OCI-LY1 (cell line): Measurements from ENCODE around the gene ADAM22.

Experiments
- H2AFZ ChIP-seq: fragments of 200-600 bp; sonication (generic), shearing (Covaris generic); 2 replicates; pipeline ENCODE4 v1.6.0; 2014; ENCODE audit warnings: antibody characterized with exemption, mild to moderate bottlenecking, low read length
- H3F3A ChIP-seq: fragments of 200-600 bp; sonication (generic), shearing (Covaris generic); 2 replicates; pipeline ENCODE4 v1.6.0; 2014; ENCODE audit warnings: mild to moderate bottlenecking, antibody characterized with exemption, low read length, moderate library complexity; ENCODE audit not compliant: insufficient read depth
- H3K27ac ChIP-seq: fragments of 200-600 bp; sonication (generic); 2 replicates; pipeline ENCODE4 v1.5.1; 2014; ENCODE audit warnings: low read length, mixed run types, mild to moderate bottlenecking, low read depth; ENCODE audit not compliant: poor library complexity, severe bottlenecking
- H3K27me3 ChIP-seq: fragments of 200-600 bp; sonication (generic); 2 replicates; pipeline ENCODE4 v1.6.0; 2014; ENCODE audit warnings: antibody characterized with exemption, mild to moderate bottlenecking, low read length, moderate library complexity; ENCODE audit not compliant: insufficient read depth
- H3K36me3 ChIP-seq: fragments of 200-600 bp; sonication (generic); 2 replicates; pipeline ENCODE4 v1.6.1; 2014; ENCODE audit warnings: mild to moderate bottlenecking, antibody characterized with exemption, low read length, moderate library complexity, mixed read lengths; ENCODE audit not compliant: insufficient read depth
- H3K4me1 ChIP-seq: fragments of 200-600 bp; sonication (generic); 2 replicates; pipeline ENCODE4 v1.5.1; 2014; ENCODE audit warnings: mild to moderate bottlenecking, low read length, moderate library complexity; ENCODE audit not compliant: insufficient read depth, severe bottlenecking
- H3K4me2 ChIP-seq: fragments of 200-600 bp; sonication (generic), shearing (Covaris generic); 2 replicates; pipeline ENCODE4 v1.6.1; 2014; ENCODE audit warnings: low read length
- H3K4me3 ChIP-seq: fragments of 200-600 bp; sonication (generic); 2 replicates; pipeline ENCODE4 v1.5.1; 2014; ENCODE audit warnings: low read length, low read depth, mild to moderate bottlenecking, mixed read lengths; ENCODE audit not compliant: poor library complexity, severe bottlenecking
- H3K79me2 ChIP-seq: fragments of 200-600 bp; shearing (Covaris generic); 2 replicates; pipeline ENCODE4 v1.6.1; 2016; ENCODE audit warnings: mixed run types, low read length, mixed read lengths; ENCODE audit not compliant: insufficient read depth
- H3K9ac ChIP-seq: fragments of 200-600 bp; sonication (generic), shearing (Covaris generic); 2 replicates; pipeline ENCODE4 v1.6.1; 2014; ENCODE audit warnings: mild to moderate bottlenecking, low read length, mixed read lengths
- H3K9me2 ChIP-seq: fragments of 200-600 bp; sonication (generic), shearing (Covaris generic); 2 replicates; pipeline ENCODE4 v1.6.1; 2014; ENCODE audit warnings: low read depth, mild to moderate bottlenecking, low read length, mixed read lengths
- H3K9me3 ChIP-seq: fragments of 200-600 bp; shearing (Covaris generic); 2 replicates; pipeline ENCODE4 v1.6.1; 2014; ENCODE audit warnings: low read length, mixed read lengths
- H4K20me1 ChIP-seq: fragments of 200-600 bp; sonication (generic), shearing (Covaris generic); 2 replicates; pipeline ENCODE4 v1.6.0; 2016; ENCODE audit warnings: mild to moderate bottlenecking, low read length; ENCODE audit not compliant: insufficient read depth
- CTCF ChIP-seq: fragments of 200-600 bp; sonication (generic), shearing (Covaris generic); IDR thresholded peaks from 2 replicates; pipeline ENCODE4 v1.5.1; 2017; ENCODE audit warnings: mild to moderate bottlenecking, antibody characterized with exemption, low read length, moderate library complexity, mixed read lengths
- EZH2 ChIP-seq: fragments of 200-600 bp; sonication (generic), shearing (Covaris generic); IDR thresholded peaks from 2 replicates; pipeline ENCODE4 v1.8.0; 2017; ENCODE audit warnings: borderline replicate concordance, mixed run types, mild to moderate bottlenecking, antibody characterized with exemption, low read length, moderate library complexity, mixed read lengths

Gene ADAM22

GRCh38 chr7:87934699-87935383, 790 bp downstream of the ADAM22 start:
- peak overlapping the region; percentile 96 for H3K4me2 ChIP-seq

GRCh38 chr7:87935384-87935706, 1.3 kb downstream of the ADAM22 start:
- Histone ChIP-seq H3K4me1 (peaks cover 19% of the 10 kb centered on the region), H4K20me1 (no peaks in the 10 kb centered on the region), H3K9me3 (no peaks in the 10 kb centered on the region), H3K9ac (peak overlapping the region; percentile 68), H3K79me2 (no peaks in the 10 kb centered on the region), H3F3A (no peaks in the 10 kb centered on the region), H3K36me3 (peaks cover 14% of the 10 kb centered on the region), H3K27ac (no peak overlapping the region), H3K4me3 (peak overlapping the region; percentile 70), H2AFZ (no peak overlapping the region), H3K4me2 (peak overlapping the region; percentile 96), H3K9me2 (no peaks in the 10 kb centered on the region), H3K27me3 (no peaks in the 10 kb centered on the region)
- TF ChIP-seq EZH2 (no peak), CTCF (no peak)

More at GRCh38 chr7:87934699-87935383, 790 bp downstream of the ADAM22 start:
- Histone ChIP-seq H3K27me3 (no peaks in the 10 kb centered on the region), H3K79me2 (no peaks in the 10 kb centered on the region), H3K27ac (peak overlapping the region; percentile 14), H3K4me3 (peak overlapping the region; percentile 70), H3F3A (no peaks in the 10 kb centered on the region), H3K4me1 (peaks cover 19% of the 10 kb centered on the region), H4K20me1 (no peaks in the 10 kb centered on the region), H3K36me3 (peaks cover 14% of the 10 kb centered on the region), H2AFZ (peak overlapping the region; percentile 33), H3K9me3 (no peaks in the 10 kb centered on the region), H3K9ac (peak overlapping the region; percentile 68), H3K9me2 (no peaks in the 10 kb centered on the region)
- no peak for TF ChIP-seq EZH2
- no peak; the same call in 1 of the 2 replicates for TF ChIP-seq CTCF

GRCh38 chr7:87941138-87941537, 7.1 kb downstream of the ADAM22 start:
- TF ChIP-seq CTCF: no peak
- no peak for TF ChIP-seq EZH2
- Histone ChIP-seq H3K79me2 (0 out of 2 replicates have a peak, but pooled peaks cover 3% of the 10 kb centered on the region), H3K9me2 (no peaks in the 10 kb centered on the region)

More at GRCh38 chr7:87941138-87941537, 7.1 kb downstream of the ADAM22 start:
- H3K4me3 ChIP-seq: no peak overlapping the region
- no peak overlapping the region for H3K4me2 ChIP-seq
- no peak overlapping the region for H2AFZ ChIP-seq
- H4K20me1 ChIP-seq: no peaks in the 10 kb centered on the region
- H3K27ac ChIP-seq: no peak overlapping the region
- peaks cover under 1% of the 10 kb centered on the region for H3K4me1 ChIP-seq
- peaks cover 14% of the 10 kb centered on the region for H3K36me3 ChIP-seq
- H3K9ac ChIP-seq: no peak overlapping the region
- H3F3A ChIP-seq: 0 out of 2 replicates have a peak, but pooled peaks cover 5% of the 10 kb centered on the region
- H3K27me3 ChIP-seq: no peaks in the 10 kb centered on the region
- H3K9me3 ChIP-seq: no peaks in the 10 kb centered on the region
